Measurements from ENCODE around the gene CREB3L4.
A peak's percentile ranks its signal among the peaks of the same experiment; 100 is the strongest.

The CREB3L4 gene

DNA sequence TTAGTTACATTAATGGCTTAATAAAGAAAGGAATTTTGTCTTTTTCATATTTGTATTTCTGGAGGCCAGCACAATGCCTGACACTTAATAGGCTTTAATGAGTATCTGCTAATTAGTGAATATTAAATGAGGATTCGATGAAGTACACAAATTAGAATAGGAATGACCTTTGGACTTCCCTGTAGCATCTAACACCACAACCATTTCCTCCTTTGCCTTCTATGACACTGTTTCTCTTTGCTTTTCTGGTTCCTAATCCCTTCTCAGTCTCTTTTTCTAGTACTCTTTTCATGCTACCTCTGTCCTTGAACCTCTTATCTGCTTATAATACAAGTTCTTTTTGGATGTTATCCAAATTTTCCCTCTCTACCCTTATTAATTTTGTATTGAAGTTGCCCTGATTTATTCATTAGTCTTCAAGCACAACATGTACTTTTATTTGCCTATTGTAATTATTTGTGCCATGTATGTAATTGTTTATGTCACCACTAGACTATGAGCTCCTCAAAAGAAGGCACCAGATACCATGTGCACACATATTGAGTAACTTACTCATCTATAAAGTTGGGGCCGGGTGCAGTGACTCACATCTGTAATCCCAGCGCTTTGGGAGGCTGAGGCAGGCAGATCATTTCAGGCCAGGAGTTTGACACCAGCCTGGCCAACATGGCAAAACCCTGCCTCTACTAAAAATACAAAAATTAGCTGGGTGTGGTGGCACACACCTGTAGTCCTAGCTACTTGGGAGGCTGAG is 46.6 kb downstream of the CREB3L4 start:
- no peak overlapping the region for H3K4me3 ChIP-seq (ENCODE audit: low read depth, low read length)
- peak; percentile 36 for DNase-seq (ENCODE audit: low read depth)

DNA sequence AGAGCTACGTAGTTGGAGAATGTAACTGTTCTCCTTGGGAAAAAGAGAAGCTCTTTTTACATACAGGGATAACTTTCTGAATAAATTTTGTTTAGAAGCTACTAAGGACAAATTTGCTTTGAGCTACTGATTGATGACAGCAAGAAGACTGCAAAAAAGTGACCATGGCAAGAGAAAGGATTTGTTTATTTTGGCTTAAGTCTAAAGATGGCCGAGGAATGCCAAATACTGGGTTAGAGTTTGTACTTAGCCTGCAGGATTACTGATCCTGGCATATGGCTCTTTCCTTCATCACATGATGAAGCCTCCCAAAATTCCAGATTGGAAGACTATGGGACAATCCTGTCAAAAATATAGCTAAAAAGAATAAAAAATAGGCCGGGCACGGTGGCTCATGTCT is 51.6 kb downstream of the CREB3L4 start:
- no peak overlapping the region for H3K4me3 ChIP-seq (ENCODE audit: low read depth, low read length)
- no peak for DNase-seq (ENCODE audit: low read depth)

DNA sequence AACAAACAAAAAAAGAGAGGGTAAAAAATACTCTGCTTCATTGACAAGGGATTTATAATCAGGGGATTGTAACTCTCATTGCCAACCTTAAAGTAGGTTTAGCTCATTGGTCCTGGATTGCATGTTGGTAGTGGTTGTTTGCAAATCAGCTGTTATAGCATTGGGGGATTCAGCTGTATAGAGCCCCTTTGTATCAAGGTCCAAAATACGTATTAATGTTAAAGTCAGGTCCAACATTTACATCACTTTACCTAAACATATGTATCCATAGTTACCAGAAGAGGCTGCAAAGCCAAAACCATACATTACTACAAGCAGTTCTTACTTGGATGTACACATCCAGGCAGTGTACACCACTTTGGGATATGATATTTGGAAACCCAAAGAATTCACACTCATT is 52.2 kb downstream of the CREB3L4 start:
- no peak overlapping the region for H3K4me3 ChIP-seq (ENCODE audit: low read depth, low read length)
- DNase-seq (ENCODE audit: low read depth) = no peak

Data from skeletal muscle cell (primary cell).